Glutamatergic neuron (in vitro differentiated cells): ENCODE measurements around the gene CRTAP. TPM values are rescaled to one million over a fixed set of nuclear protein-coding genes. Genes with fewer than 3 reads are reported as not detected.
"Not testable (repeated sequence)": the region's sequence is repeated elsewhere in the genome, so short reads cannot be mapped to it uniquely, and the experiment has no call there.

Experiments
- DNase-seq: peaks from one replicate; pipeline ENCODE4 v3.0.0; 2022
- H3K27ac Mint-ChIP-seq: one replicate; pipeline ENCODE4 v1.8.0; 2020; ENCODE audit warnings: mild to moderate bottlenecking, mixed read lengths, inconsistent platforms; ENCODE audit not compliant: unreplicated experiment
- H3K27me3 Mint-ChIP-seq: one replicate; pipeline ENCODE4 v1.8.0; 2020; ENCODE audit warnings: mild to moderate bottlenecking, moderate library complexity, mixed read lengths, inconsistent platforms; ENCODE audit not compliant: unreplicated experiment
- H3K36me3 Mint-ChIP-seq: one replicate; pipeline ENCODE4 v1.8.0; 2020; ENCODE audit warnings: mild to moderate bottlenecking, mixed read lengths, inconsistent platforms; ENCODE audit not compliant: unreplicated experiment
- H3K4me1 Mint-ChIP-seq: one replicate; pipeline ENCODE4 v1.8.0; 2020; ENCODE audit warnings: mild to moderate bottlenecking, low read depth, mixed read lengths, inconsistent platforms; ENCODE audit not compliant: unreplicated experiment
- H3K4me3 Mint-ChIP-seq: one replicate; pipeline ENCODE4 v1.8.0; 2020; ENCODE audit warnings: mild to moderate bottlenecking, mixed read lengths, inconsistent platforms; ENCODE audit not compliant: unreplicated experiment
- H3K9me3 Mint-ChIP-seq: one replicate; pipeline ENCODE4 v1.8.0; 2020; ENCODE audit warnings: mild to moderate bottlenecking, moderate library complexity, mixed read lengths, inconsistent platforms; ENCODE audit not compliant: unreplicated experiment
- total RNA-seq: library from RNA; stranded (reverse); fragmentation: NEBNext Ultra II Directional; extraction: Animal tissue kit (Norgen Biotek cat#: 25700); gene quantifications from one replicate; pipeline ENCODE4 v1.2.1, GENCODE V29; 2021; ENCODE audit not compliant: unreplicated experiment
- TF ChIP-seq, protein P1 (sequence below): fragments of 200-600 bp; sonication (generic); IDR thresholded peaks from one replicate; pipeline ENCODE4 v1.5.0; 2021; ENCODE audit not compliant: partially characterized antibody, unreplicated experiment

Gene CRTAP
- total RNA-seq, 1 donor from 2014 or later: 43.2 TPM

GRCh38 chr3:33134026-33134625 is 20.3 kb downstream of the CRTAP start:
- Mint-ChIP-seq H3K36me3 (no peaks in the 10 kb centered on the region), H3K4me1 (no peaks in the 10 kb centered on the region), H3K27ac (no peak overlapping the region), H3K27me3 (no peaks in the 10 kb centered on the region), H3K9me3 (no peaks in the 10 kb centered on the region), H3K4me3 (no peak overlapping the region)
- TF ChIP-seq, protein P1, sequence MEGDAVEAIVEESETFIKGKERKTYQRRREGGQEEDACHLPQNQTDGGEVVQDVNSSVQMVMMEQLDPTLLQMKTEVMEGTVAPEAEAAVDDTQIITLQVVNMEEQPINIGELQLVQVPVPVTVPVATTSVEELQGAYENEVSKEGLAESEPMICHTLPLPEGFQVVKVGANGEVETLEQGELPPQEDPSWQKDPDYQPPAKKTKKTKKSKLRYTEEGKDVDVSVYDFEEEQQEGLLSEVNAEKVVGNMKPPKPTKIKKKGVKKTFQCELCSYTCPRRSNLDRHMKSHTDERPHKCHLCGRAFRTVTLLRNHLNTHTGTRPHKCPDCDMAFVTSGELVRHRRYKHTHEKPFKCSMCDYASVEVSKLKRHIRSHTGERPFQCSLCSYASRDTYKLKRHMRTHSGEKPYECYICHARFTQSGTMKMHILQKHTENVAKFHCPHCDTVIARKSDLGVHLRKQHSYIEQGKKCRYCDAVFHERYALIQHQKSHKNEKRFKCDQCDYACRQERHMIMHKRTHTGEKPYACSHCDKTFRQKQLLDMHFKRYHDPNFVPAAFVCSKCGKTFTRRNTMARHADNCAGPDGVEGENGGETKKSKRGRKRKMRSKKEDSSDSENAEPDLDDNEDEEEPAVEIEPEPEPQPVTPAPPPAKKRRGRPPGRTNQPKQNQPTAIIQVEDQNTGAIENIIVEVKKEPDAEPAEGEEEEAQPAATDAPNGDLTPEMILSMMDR: no peak
- no peak for DNase-seq

GRCh38 chr3:33137691-33138090 is 23.9 kb downstream of the CRTAP start:
- Mint-ChIP-seq H3K36me3 (no peaks in the 10 kb centered on the region), H3K27me3 (no peaks in the 10 kb centered on the region), H3K9me3 (no peaks in the 10 kb centered on the region), H3K4me3 (no peak overlapping the region), H3K27ac (no peak overlapping the region), H3K4me1 (peaks cover 8% of the 10 kb centered on the region)
- DNase-seq: no peak
- TF ChIP-seq, protein P1: no peak

- H3K36me3 Mint-ChIP-seq, H3K27me3 Mint-ChIP-seq, H3K4me1 Mint-ChIP-seq, H3K9me3 Mint-ChIP-seq, H3K4me3 Mint-ChIP-seq, H3K27ac Mint-ChIP-seq, DNase-seq: not testable (repeated sequence)
These were observed 25.3 kb downstream of the CRTAP start for GRCh38 chr3:33139006-33139623.

DNA sequence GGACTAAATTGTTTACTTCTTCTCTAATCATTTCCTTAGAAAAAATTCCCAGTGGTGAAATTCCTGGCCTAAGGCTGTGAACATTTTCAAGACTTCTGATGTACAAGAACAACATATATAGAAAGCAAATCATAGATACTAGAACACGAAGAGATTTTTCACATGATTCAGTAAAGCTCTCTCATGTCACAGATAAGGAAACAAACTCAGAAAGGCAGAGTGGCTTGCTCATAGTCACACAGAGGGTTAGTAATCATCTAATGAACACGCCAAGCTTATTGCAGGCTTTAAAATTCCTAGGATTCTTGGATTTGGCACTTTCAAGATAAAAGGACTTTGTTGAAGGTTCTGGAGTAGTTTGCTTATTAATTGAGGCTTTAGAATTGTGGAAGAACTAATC is 26.2 kb downstream of the CRTAP start:
- TF ChIP-seq, protein P1: no peak
- Mint-ChIP-seq H3K4me1 (peaks cover 8% of the 10 kb centered on the region), H3K4me3 (no peak overlapping the region), H3K36me3 (peaks cover 5% of the 10 kb centered on the region), H3K9me3 (peaks cover 4% of the 10 kb centered on the region), H3K27me3 (no peaks in the 10 kb centered on the region), H3K27ac (no peak overlapping the region)
- DNase-seq: no peak

DNA sequence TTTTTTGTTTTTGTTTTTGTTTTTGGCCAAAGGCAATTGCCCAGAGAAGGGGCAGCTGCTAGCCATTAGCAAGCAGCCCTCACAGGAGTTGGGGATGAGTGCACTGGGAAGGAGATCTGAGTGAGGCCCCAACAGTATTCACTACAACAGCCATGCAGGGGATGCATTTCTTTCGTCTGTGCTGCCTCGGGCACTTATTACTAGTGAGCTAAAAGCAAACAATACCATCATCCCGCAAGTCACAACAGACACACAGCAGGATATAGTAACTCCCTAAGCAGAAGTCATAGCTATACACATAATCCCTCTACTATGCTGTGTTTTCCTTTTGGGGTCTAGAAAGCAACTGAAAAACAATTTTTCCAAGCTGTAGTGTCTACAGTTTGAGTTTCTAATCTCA is 27.2 kb downstream of the CRTAP start:
- TF ChIP-seq, protein P1: no peak
- Mint-ChIP-seq H3K9me3 (peaks cover 4% of the 10 kb centered on the region), H3K4me3 (no peak overlapping the region), H3K27me3 (no peaks in the 10 kb centered on the region), H3K4me1 (peaks cover 8% of the 10 kb centered on the region), H3K27ac (no peak overlapping the region), H3K36me3 (peaks cover 5% of the 10 kb centered on the region)
- no peak for DNase-seq
